HepG2 (cell line): ENCODE results near the gene CCM2. TPM values are rescaled to one million over a fixed set of nuclear protein-coding genes. Genes with fewer than 3 reads are reported as not detected.

Experiments used
- ATRX ChIP-seq: sonication (generic); formaldehyde crosslinking; IDR thresholded peaks from 2 replicates; pipeline ENCODE4 v1.4.0; 2020; ENCODE audit warnings: missing genetic modification reagents, borderline replicate concordance
- EEA1 ChIP-seq: sonication (generic); formaldehyde crosslinking; IDR thresholded peaks from 2 replicates; pipeline ENCODE4 v1.5.1; 2020; ENCODE audit warnings: mild to moderate bottlenecking, missing genetic modification reagents, borderline replicate concordance
- ELF3 ChIP-seq: IDR thresholded peaks from 2 replicates; pipeline ENCODE4 v1.6.1; 2016; ENCODE audit warnings: missing genetic modification reagents, missing compliant biosample characterization
- EP300 ChIP-seq, 3 experiments: sonication (generic) in 1 of 3; formaldehyde crosslinking in 1 of 3; IDR thresholded peaks; 2 replicates each; pipeline versions ENCODE4 v1.5.1 to v1.6.1; 2011 to 2020; ENCODE audit warnings: low read depth in 2 of 3, low read length in 2 of 3, borderline replicate concordance in 1 of 3, improper control_type of control experiment in 1 of 3, mild to moderate bottlenecking in 1 of 3, missing genetic modification reagents in 1 of 3, moderate library complexity in 1 of 3
- IKZF4 ChIP-seq: sonication (generic); formaldehyde crosslinking; IDR thresholded peaks from 2 replicates; pipeline ENCODE4 v1.5.1; 2020; ENCODE audit warnings: borderline replicate concordance, mild to moderate bottlenecking, low read depth, missing genetic modification reagents; ENCODE audit errors: not compliant biosample characterization
- NCOA5 ChIP-seq: sonication (generic); formaldehyde crosslinking; IDR thresholded peaks from 2 replicates; pipeline ENCODE4 v1.4.0; 2020; ENCODE audit warnings: missing genetic modification reagents
- NR2C2 ChIP-seq: sonication (generic); formaldehyde crosslinking; IDR thresholded peaks from 2 replicates; pipeline ENCODE4 v1.4.0; 2020; ENCODE audit warnings: missing genetic modification reagents, mild to moderate bottlenecking, moderate library complexity, borderline replicate concordance
- RARA ChIP-seq: IDR thresholded peaks from 2 replicates; pipeline ENCODE4 v1.6.1; 2016; ENCODE audit warnings: missing genetic modification reagents, missing compliant biosample characterization
- RBM22 ChIP-seq: fragments of 200-400 bp; formaldehyde crosslinking; optimal IDR thresholded peaks from 2 replicates; pipeline ENCODE3; 2017; ENCODE audit warnings: mild to moderate bottlenecking, low read length, moderate library complexity
- SIN3A ChIP-seq: IDR thresholded peaks from 2 replicates; pipeline ENCODE4 v1.6.1; 2011; ENCODE audit warnings: low read depth, mild to moderate bottlenecking, control low read depth, low read length, borderline replicate concordance
- SOX13 ChIP-seq, 3 experiments: fragments of 450-650 bp in 1 of 3; sonication (generic) in 1 of 3; formaldehyde crosslinking in 1 of 3; IDR thresholded peaks in 2 of 3; conservative IDR thresholded peaks in 1 of 3; 2 replicates each; pipeline versions ENCODE4 v1.5.0 to v1.6.1; 2016 to 2020; ENCODE audit warnings: antibody characterized with exemption in 1 of 3, mild to moderate bottlenecking in 1 of 3, missing compliant biosample characterization in 1 of 3, missing genetic modification reagents in 1 of 3, moderate library complexity in 1 of 3
- SRF ChIP-seq: IDR thresholded peaks from 2 replicates; pipeline ENCODE4 v1.6.1; 2011; ENCODE audit warnings: mild to moderate bottlenecking, low read depth, low read length, moderate library complexity
- TARDBP ChIP-seq: sonication (generic); formaldehyde crosslinking; IDR thresholded peaks from 2 replicates; pipeline ENCODE4 v1.8.0; 2022; ENCODE audit warnings: mild to moderate bottlenecking, missing genetic modification reagents
- ZBTB38 ChIP-seq: sonication (generic); formaldehyde crosslinking; IDR thresholded peaks from 2 replicates; pipeline ENCODE4 v1.5.1; 2020; ENCODE audit warnings: mild to moderate bottlenecking, missing genetic modification reagents
- ZMYM2 ChIP-seq: sonication (generic); formaldehyde crosslinking; IDR thresholded peaks from 2 replicates; pipeline ENCODE4 v1.8.0; 2022; ENCODE audit warnings: mild to moderate bottlenecking, missing genetic modification reagents
- ZNF343 ChIP-seq: sonication (generic); formaldehyde crosslinking; IDR thresholded peaks from 2 replicates; pipeline ENCODE4 v1.4.0; 2020; ENCODE audit warnings: mild to moderate bottlenecking, missing genetic modification reagents
- ZNF547 ChIP-seq: sonication (generic); formaldehyde crosslinking; IDR thresholded peaks from 2 replicates; pipeline ENCODE4 v1.5.1; 2020; ENCODE audit warnings: mild to moderate bottlenecking, missing genetic modification reagents
- ZNF609 ChIP-seq: sonication (generic); formaldehyde crosslinking; IDR thresholded peaks from 2 replicates; pipeline ENCODE4 v1.4.0; 2020; ENCODE audit warnings: mild to moderate bottlenecking, missing genetic modification reagents, borderline replicate concordance
- ZNF883 ChIP-seq: sonication (generic); formaldehyde crosslinking; IDR thresholded peaks from 2 replicates; pipeline ENCODE4 v1.5.1; 2020; ENCODE audit warnings: mild to moderate bottlenecking, missing genetic modification reagents; ENCODE audit errors: not compliant biosample characterization
- polyA plus RNA-seq, 8 experiments: library from polyadenylated mRNA; depleted of rRNA in 3 of 8; stranded (reverse) in 7 of 8; unstranded in 1 of 8; fragments of >200 nt; fragmentation: Illumina TruSeq in 4 of 8; extraction: Trizol in 4 of 8; gene quantifications; 2 replicates each; pipeline versions ENCODE4 v1.2.1 to v1.2.3, GENCODE V29; 2011 to 2016; ENCODE audit warnings: low read depth in 4 of 8, missing spikeins in 1 of 8, mixed read lengths in 1 of 8; ENCODE audit not compliant: insufficient read depth in 1 of 8
- total RNA-seq, 5 experiments: library from RNA; depleted of rRNA; stranded (reverse); fragments of >200 nt; fragmentation: Illumina TruSeq; extraction: Trizol; gene quantifications; 2 replicates each; pipeline ENCODE4 v1.2.3, GENCODE V29; 2016; ENCODE audit warnings: low read depth in 1 of 5
- TF ChIP-seq, protein P1 (sequence below): sonication (generic); formaldehyde crosslinking; IDR thresholded peaks from 2 replicates; pipeline ENCODE4 v1.5.0; 2020; ENCODE audit warnings: missing genetic modification reagents
- TF ChIP-seq, protein P2 (sequence below): sonication (generic); formaldehyde crosslinking; IDR thresholded peaks from 2 replicates; pipeline ENCODE4 v1.8.0; 2022; ENCODE audit warnings: mild to moderate bottlenecking, missing genetic modification reagents, moderate library complexity

The CCM2 gene
- total and polyA plus RNA-seq, 2 of the 13 experiments (the other 11 are each of a cell fraction or from before 2014, with no cell fraction given): 13.7 to 15.8 TPM

DNA sequence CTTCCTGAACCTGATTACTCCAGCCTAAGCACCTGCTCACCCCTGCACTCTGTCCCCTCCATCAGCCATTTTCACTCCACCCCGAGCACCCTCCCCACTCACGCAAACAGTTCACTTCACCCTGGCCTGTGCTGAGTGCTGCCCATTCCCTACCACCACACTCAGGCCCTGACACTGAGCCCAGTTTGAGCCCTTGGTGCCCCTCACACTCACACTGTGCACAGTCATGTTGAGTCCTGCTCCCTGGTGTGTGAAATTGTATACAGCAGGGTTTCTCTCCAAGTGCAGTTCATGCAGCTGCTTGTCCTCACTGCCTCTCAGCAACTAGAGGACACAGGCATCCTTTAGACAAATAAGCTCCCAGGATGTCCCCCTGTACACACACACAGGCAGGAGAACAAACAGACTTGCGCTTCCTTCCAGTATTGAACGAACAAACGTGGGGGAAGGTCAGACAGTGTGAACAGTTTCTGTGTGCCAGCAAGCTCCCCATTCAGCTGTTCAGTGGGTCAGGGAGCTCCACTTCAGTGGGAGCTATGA is 28.0 kb upstream of the CCM2 start (continued):
- TF ChIP-seq RBM22 (no peak), ZMYM2 (CRISPR knock-in tag) (0 out of 2 replicates have a peak, but pooled peaks have one; percentile 36), SOX13 (IDR thresholded peaks at IDR 0.05) (no peak), SOX13 (CRISPR knock-in tag; conservative IDR thresholded peaks at IDR 0.05 in 1 of 2, IDR thresholded peaks at IDR 0.05 in 1 of 2) (peak in 1 of 2 experiments; percentile 60; a peak in 2 of 4 replicates), ELF3 (CRISPR knock-in tag) (peak; percentile 40; the same call in 1 of the 2 replicates), TARDBP (CRISPR knock-in tag) (peak; percentile 55), IKZF4 (CRISPR knock-in tag) (no peak), NCOA5 (CRISPR knock-in tag) (no peak), ATRX (CRISPR knock-in tag) (no peak), ZNF883 (CRISPR knock-in tag) (peak; percentile 38), ZNF609 (peak; percentile 41; the same call in 1 of the 2 replicates), EP300 (IDR thresholded peaks at IDR 0.05; ENCODE audit: low read depth in 2 of 2, low read length in 2 of 2) (peak in 1 of 2 experiments; percentile 69; a peak in 1 of 4 replicates), EP300 (CRISPR knock-in tag; IDR thresholded peaks at IDR 0.05; ENCODE audit: borderline replicate concordance) (no peak), SIN3A (no peak), NR2C2 (CRISPR knock-in tag) (no peak), ZNF343 (no peak), ZBTB38 (CRISPR knock-in tag) (0 out of 2 replicates have a peak, but pooled peaks have one; percentile 25), SRF (no peak), RARA (CRISPR knock-in tag) (peak; percentile 73), ZNF547 (CRISPR knock-in tag) (no peak), EEA1 (CRISPR knock-in tag) (no peak)
- TF ChIP-seq, protein P1, sequence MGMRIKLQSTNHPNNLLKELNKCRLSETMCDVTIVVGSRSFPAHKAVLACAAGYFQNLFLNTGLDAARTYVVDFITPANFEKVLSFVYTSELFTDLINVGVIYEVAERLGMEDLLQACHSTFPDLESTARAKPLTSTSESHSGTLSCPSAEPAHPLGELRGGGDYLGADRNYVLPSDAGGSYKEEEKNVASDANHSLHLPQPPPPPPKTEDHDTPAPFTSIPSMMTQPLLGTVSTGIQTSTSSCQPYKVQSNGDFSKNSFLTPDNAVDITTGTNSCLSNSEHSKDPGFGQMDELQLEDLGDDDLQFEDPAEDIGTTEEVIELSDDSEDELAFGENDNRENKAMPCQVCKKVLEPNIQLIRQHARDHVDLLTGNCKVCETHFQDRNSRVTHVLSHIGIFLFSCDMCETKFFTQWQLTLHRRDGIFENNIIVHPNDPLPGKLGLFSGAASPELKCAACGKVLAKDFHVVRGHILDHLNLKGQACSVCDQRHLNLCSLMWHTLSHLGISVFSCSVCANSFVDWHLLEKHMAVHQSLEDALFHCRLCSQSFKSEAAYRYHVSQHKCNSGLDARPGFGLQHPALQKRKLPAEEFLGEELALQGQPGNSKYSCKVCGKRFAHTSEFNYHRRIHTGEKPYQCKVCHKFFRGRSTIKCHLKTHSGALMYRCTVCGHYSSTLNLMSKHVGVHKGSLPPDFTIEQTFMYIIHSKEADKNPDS (CRISPR knock-in tag): no peak
- TF ChIP-seq, protein P2, sequence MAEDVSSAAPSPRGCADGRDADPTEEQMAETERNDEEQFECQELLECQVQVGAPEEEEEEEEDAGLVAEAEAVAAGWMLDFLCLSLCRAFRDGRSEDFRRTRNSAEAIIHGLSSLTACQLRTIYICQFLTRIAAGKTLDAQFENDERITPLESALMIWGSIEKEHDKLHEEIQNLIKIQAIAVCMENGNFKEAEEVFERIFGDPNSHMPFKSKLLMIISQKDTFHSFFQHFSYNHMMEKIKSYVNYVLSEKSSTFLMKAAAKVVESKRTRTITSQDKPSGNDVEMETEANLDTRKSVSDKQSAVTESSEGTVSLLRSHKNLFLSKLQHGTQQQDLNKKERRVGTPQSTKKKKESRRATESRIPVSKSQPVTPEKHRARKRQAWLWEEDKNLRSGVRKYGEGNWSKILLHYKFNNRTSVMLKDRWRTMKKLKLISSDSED (CRISPR knock-in tag): no peak
